Aorta (tissue), 5 donors: ENCODE results near the gene IGFBP1. TPM values are rescaled to one million over a fixed set of nuclear protein-coding genes. Genes with fewer than 3 reads are reported as not detected.
"Not testable (repeated sequence)": the region's sequence is repeated elsewhere in the genome, so short reads cannot be mapped to it uniquely, and the experiment has no call there.

Experiments
- ATAC-seq: fragments of 200-7000 bp; cut with Tn5 transposase; one replicate; pipeline ENCODE4 v1.9.1; 2022; ENCODE audit warnings: moderate library complexity; ENCODE audit not compliant: low FRiP score
- DNase-seq, 2 donors: peaks; one replicate each; pipeline ENCODE4 v3.0.0-alpha.2; 2020
- H3K27ac ChIP-seq, 2 donors: one replicate each; pipeline ENCODE4 v1.5.1; 2013; ENCODE audit warnings: low read length in 2 of 2, mild to moderate bottlenecking in 2 of 2, moderate library complexity in 2 of 2, control low read depth in 1 of 2, inconsistent platforms in 1 of 2, low read depth in 1 of 2
- H3K27me3 ChIP-seq, 2 donors: one replicate each; pipeline ENCODE4 v1.6.1; 2013; ENCODE audit warnings: control low read depth in 1 of 2, low read length in 1 of 2, mild to moderate bottlenecking in 1 of 2, moderate library complexity in 1 of 2; ENCODE audit not compliant: insufficient read depth in 2 of 2, control insufficient read depth in 1 of 2
- H3K36me3 ChIP-seq, 2 donors: one replicate each; pipeline ENCODE4 v1.6.1; 2013; ENCODE audit warnings: control low read depth in 1 of 2, low read length in 1 of 2, mild to moderate bottlenecking in 1 of 2; ENCODE audit not compliant: insufficient read depth in 2 of 2, control insufficient read depth in 1 of 2
- H3K4me1 ChIP-seq, 2 donors: one replicate each; pipeline ENCODE4 v1.6.1; 2013; ENCODE audit warnings: low read length in 2 of 2, control low read depth in 1 of 2, mild to moderate bottlenecking in 1 of 2, moderate library complexity in 1 of 2; ENCODE audit not compliant: insufficient read depth in 2 of 2, control insufficient read depth in 1 of 2
- H3K4me3 ChIP-seq, 2 donors: one replicate each; pipeline ENCODE4 v1.5.1; 2013; ENCODE audit warnings: low read length in 2 of 2, control low read depth in 1 of 2, mild to moderate bottlenecking in 1 of 2
- H3K9me3 ChIP-seq: one replicate; pipeline ENCODE4 v1.6.1; 2013; ENCODE audit warnings: mild to moderate bottlenecking, low read length; ENCODE audit not compliant: control insufficient read depth
- WGBS, 2 donors: extraction: QIAGEN DNeasy Blood & Tissue Kit; methylation state at CpG; one replicate each; pipeline ENCODE4 v1.1.7; 2013; 5-methylcytosine and 5-hydroxymethylcytosine counted together
- intact Hi-C, 2 donors: fragments of 100-400 bp; cut with DNase I; formaldehyde crosslinking; loops; one replicate each; pipeline versions ENCODE4 v1.14.2 to v1.15.0; 2022
- polyA plus RNA-seq, 2 donors: library from polyadenylated mRNA; stranded (reverse); fragments of 200-250 nt; gene quantifications; one replicate each; pipeline ENCODE4 v1.2.3, GENCODE V29; 2013
- total RNA-seq, 2 donors: library from RNA; stranded (reverse); fragmentation: NEBNext Ultra II Directional; extraction: Animal tissue kit (Norgen Biotek cat#: 25700); gene quantifications; one replicate each; pipeline ENCODE4 v1.2.1, GENCODE V29; 2021
- donor health status: healthy with polysubstance abuse.
- donor health status: Bipolar disorder and iron deficiency.
- donor health status: DM: no; HTN: no; CAD: no.
- donor health status: DM: no; HTN: no; CAD: no.
- donor health status: DM: yes; HTN: yes; CAD: no.

Gene IGFBP1
- total and polyA plus RNA-seq, 4 donors: not detected

DNA sequence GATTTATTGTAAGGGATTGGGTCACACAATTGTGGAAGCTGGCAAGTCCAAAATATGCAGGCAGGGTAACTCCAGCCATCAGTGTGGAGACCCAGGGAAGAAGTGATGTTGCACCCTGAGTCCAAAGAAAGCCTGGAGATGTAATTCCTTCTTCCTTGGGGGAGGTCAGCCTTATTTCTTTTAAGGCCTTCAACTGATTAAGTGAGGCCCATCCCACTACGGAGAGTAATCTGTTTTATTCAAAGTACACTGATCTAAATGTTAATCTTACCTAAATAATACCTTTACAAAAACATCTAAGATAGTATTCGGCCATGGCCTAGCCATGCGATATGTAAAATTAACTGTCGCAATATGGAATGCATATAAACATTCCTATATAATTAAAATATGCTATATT is 31.4 kb upstream of the IGFBP1 start:
- intact Hi-C loops, ATAC-seq, H3K27me3 ChIP-seq, H3K27ac ChIP-seq, H3K36me3 ChIP-seq, H3K4me3 ChIP-seq, H3K4me1 ChIP-seq, DNase-seq, H3K9me3 ChIP-seq: not testable (repeated sequence)
- 88 to 92% methylated on average over 4 of the region's 4 CpGs for WGBS, 2 donors

DNA sequence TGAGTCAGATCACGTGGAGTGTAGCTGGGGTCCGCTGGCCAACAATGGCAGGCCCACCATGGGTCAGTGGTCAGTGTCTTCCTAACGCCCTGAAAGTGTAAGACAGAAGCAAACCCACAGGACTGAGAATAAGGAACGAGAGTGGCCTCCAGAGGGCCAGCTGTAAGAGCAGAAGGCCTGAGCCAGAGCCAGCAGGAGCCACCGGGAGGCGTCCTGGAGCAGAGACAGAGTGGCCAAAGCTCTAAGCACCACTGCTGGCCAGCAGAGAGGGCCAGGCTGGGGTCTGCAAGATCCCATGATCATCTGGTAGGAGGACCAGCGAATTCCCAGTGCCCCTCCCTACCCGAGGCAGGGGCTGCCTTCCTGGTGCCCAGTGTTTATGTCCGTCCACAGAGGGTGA is 24.6 kb upstream of the IGFBP1 start:
- no peak overlapping the region for H3K4me3 ChIP-seq
- DNase-seq: no peak
- no peak overlapping the region for H3K27ac ChIP-seq
- H3K4me1 ChIP-seq: no peaks in the 10 kb centered on the region
- no peak for ATAC-seq
- H3K9me3 ChIP-seq: peaks cover 3% of the 10 kb centered on the region
- no peaks in the 10 kb centered on the region for H3K27me3 ChIP-seq
- no peaks in the 10 kb centered on the region for H3K36me3 ChIP-seq
- intact Hi-C loops: loop anchor here in 1 of 2 donors (10.0 kb wide), 1 partner anchor 709 kb away; the partner anchor contains the start of gene RAMP3
- WGBS, 2 donors: 68 to 71% methylated on average over 9 of the region's 9 CpGs

DNA sequence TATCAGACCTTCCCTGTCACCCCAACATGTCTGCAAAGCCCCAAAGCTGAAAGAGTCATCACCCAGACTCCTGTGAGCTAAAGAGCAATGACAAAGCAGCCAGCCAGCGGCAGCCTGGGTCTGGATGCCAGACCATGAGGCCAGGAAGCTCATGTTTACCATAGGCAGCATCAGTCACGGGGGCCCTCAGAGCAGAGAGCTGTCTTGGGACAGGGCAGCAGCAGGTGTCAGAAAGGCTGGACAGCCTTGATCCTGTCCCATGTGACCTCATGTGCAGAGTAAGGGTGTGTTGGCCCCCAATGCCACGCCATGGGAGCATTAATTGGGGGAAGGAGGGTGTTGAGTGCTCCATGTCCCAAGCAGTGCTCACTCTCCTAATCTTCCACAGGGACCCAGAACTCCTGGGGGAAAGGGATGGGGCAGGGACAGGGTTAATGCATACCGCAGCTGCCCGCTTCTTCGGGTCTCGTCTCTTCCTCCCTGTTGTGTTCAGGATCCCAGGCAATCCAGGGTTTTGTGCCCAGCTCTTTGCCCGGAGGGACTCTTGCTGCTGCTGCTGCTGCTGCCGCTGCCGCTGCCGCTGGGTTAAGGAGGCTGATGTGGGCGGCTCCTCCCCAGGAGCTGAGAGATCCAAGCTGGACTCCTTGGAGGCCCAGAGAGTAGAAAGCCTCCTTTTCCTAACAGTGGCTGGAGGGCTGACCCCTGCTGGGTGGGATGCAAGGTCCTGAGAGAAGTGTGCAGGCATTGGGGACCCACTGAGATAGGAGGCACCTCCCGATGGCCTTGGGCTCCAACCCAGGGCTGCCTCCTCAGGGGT is 22.5 kb upstream of the IGFBP1 start:
- Histone ChIP-seq H3K27ac (no peak overlapping the region), H3K9me3 (peaks cover 3% of the 10 kb centered on the region), H3K4me1 (no peaks in the 10 kb centered on the region), H3K27me3 (no peaks in the 10 kb centered on the region), H3K4me3 (no peak overlapping the region), H3K36me3 (no peaks in the 10 kb centered on the region)
- ATAC-seq (no peak), DNase-seq (peak in 1 of 2 donors; percentile 26)
- intact Hi-C loops: loop anchor here in 1 of 2 donors (10.0 kb wide), 1 partner anchor 711 kb away; the partner anchor contains the start of gene RAMP3
- WGBS, 2 donors: 63 to 69% methylated on average over 13 of the region's 13 CpGs

DNA sequence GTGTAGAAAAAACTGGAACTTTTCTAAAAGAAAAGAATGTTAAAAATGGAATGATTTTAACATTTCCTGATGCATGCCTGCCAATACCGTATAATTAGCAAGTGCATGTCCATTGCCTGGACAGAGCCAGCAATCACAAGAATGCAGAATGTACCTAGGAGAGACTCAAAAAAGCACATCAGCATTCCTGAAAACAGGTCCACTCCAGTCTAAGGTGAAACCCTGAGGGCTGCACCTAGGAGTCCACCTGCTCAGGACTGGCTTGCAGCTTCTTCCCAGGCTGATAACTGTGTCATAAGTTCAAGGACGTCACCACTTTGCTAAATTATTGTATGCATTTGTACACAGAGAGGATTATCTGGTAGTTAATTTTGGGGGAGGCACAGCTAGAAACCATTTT is 20.8 kb upstream of the IGFBP1 start:
- ATAC-seq: no peak
- WGBS, 2 donors: 70 to 73% methylated on average over 2 of the region's 2 CpGs
- H3K36me3 ChIP-seq: no peaks in the 10 kb centered on the region
- H3K4me1 ChIP-seq: no peaks in the 10 kb centered on the region
- DNase-seq: no peak
- intact Hi-C loops: loop anchor here in 1 of 2 donors (10.0 kb wide), 1 partner anchor 713 kb away; the partner anchor contains the start of gene RAMP3
- H3K4me3 ChIP-seq: no peak overlapping the region
- H3K9me3 ChIP-seq: peaks cover 3% of the 10 kb centered on the region
- H3K27ac ChIP-seq: no peak overlapping the region
- no peaks in the 10 kb centered on the region for H3K27me3 ChIP-seq

DNA sequence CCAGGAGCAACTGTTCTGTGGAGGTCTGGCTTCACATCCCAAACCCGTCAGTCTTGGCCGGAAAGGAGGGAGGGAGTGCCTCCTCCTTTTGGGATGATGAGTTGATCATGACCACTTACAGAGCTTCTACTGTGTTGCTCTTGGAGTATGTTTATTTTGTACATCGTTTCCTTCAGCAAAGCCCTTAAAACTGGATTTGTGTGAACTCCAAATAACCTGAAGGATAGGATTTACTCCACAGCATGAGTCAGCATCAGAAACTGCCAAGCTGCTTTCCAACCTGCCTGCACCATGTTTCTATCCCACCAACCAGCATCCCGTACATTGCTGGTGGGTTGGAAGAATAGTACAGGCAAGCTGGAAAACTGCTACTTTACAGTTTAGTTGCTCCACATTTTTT is 18.9 kb upstream of the IGFBP1 start:
- peaks cover 3% of the 10 kb centered on the region for H3K9me3 ChIP-seq
- no peaks in the 10 kb centered on the region for H3K36me3 ChIP-seq
- no peaks in the 10 kb centered on the region for H3K27me3 ChIP-seq
- ATAC-seq: no peak
- H3K27ac ChIP-seq: no peak overlapping the region
- WGBS, 2 donors: 64 to 73% methylated on average over 4 of the region's 4 CpGs
- no peak overlapping the region for H3K4me3 ChIP-seq
- H3K4me1 ChIP-seq: no peaks in the 10 kb centered on the region
- DNase-seq: no peak
- intact Hi-C loops: loop anchor here in 1 of 2 donors (10.0 kb wide), 1 partner anchor 715 kb away; the partner anchor contains the start of gene RAMP3

DNA sequence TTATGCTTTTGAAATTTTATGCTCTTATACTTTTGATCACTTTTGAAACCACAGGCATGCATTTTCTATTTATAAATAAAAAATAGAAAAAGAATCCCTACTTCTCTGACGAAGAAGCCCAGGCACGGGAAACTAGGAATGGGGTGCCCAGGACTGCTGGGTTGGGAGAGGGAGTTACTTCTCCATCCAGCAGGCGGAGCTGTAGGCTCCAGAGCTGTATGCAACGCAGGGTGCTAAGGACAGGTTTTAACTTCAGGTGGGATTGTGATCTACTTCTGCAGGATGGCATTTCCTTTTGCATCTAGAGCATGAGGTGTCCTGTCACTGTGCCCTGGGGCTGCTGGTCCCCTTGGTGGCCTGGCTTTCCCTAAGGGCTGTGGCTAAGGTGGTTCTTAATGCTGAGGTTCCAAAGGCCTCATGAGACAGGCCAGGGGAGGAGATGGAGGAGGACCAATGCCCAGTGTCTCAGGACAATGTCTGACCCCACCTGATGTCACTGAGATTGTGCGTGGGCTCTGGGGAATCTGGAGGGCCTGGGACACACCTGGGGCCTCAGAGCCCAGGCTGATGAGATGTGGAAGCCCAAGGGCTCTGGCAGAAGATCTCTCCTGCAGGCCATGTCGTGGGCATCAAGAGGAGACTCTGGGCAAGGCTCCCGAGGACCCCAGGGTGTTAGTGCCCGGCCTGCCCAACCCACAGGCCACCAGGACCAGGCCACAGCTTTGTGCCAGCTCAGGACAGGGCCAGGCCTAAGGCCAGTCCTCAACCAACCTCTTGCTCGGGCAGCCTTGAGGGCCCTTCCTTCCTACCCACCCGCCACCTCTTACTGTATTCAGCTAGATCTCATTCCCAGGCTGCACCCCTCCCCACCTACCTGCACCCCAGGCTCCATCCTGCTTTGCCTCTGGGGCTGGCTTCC is 15.9 kb upstream of the IGFBP1 start:
- intact Hi-C loops: no loop called here
- no peak for ATAC-seq
- 71 to 75% methylated on average over 10 of the region's 10 CpGs for WGBS, 2 donors

DNA sequence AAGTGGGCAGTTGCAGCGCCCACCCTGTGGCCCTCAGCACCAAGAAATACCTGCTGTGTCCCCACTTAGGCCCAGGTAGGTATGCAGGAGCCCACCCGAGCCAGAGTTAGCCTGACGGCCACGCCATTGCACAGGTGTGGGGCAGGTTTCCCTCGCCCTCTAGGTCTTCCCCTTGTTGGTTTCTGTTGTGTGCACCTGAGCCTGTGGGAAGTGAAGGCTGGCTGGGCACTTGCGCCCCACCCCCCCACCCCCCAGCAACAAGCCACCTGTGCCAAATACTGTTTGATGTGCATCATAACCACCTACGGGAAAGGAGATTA is 15.3 kb upstream of the IGFBP1 start, which contains the start of gene CCDC201:
TSS of gene CCDC201 (minus strand) at position 48 of the 320 bp plus-strand sequence. CDS start 75 bp downstream, outside the sequence.
- DNase-seq: no peak
- no peak for ATAC-seq
- H3K9me3 ChIP-seq: peaks cover 2% of the 10 kb centered on the region
- no peaks in the 10 kb centered on the region for H3K4me1 ChIP-seq
- no peaks in the 10 kb centered on the region for H3K36me3 ChIP-seq
- H3K27me3 ChIP-seq: no peaks in the 10 kb centered on the region
- 83 to 94% methylated on average over 7 of the region's 7 CpGs for WGBS, 2 donors
- intact Hi-C loops: no loop called here
- H3K27ac ChIP-seq: no peak within 1 kb of the TSS
- H3K4me3 ChIP-seq: no peak within 1 kb of the TSS

More for the DNA sequence above, 15.9 kb upstream of the IGFBP1 start:
- Histone ChIP-seq H3K36me3 (no peaks in the 10 kb centered on the region), H3K27ac (no peak overlapping the region), H3K4me3 (no peak overlapping the region), H3K9me3 (peaks cover 3% of the 10 kb centered on the region), H3K4me1 (no peaks in the 10 kb centered on the region), H3K27me3 (no peaks in the 10 kb centered on the region)
- no peak for DNase-seq

DNA sequence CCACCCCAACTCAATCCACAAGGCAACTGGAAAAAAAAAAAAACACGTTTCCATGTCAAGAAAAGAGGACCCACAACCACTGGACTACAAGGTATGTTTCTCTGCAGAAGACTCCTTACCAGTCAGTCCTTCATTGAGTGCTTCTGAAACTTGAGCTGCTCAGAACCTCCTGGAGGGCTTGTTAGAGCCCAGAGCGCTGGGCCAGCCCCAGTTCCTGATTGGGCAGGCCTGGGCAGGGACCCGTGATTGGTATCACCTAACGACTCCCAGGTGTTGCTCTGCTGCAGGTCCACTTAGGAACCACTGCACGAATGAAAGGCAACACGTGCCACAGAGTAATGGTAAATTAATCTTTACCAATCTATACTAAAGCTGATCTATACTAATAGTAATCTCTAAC is 14.9 kb upstream of the IGFBP1 start:
- Histone ChIP-seq H3K36me3 (no peaks in the 10 kb centered on the region), H3K9me3 (peaks cover 3% of the 10 kb centered on the region), H3K27ac (no peak overlapping the region), H3K4me1 (no peaks in the 10 kb centered on the region), H3K27me3 (no peaks in the 10 kb centered on the region), H3K4me3 (no peak overlapping the region)
- 81 to 84% methylated on average over 6 of the region's 6 CpGs for WGBS, 2 donors
- intact Hi-C loops: no loop called here
- DNase-seq (no peak), ATAC-seq (no peak)
